GM12892 (cell line): ENCODE measurements around the gene ZDHHC7.

Experiments
- POLR2A ChIP-seq: IDR thresholded peaks from 2 replicates; pipeline ENCODE4 v1.6.1; 2011; ENCODE audit warnings: low read depth, low read length, control low read depth
- TAF1 ChIP-seq: IDR thresholded peaks from 2 replicates; pipeline ENCODE4 v1.6.1; 2011; ENCODE audit warnings: low read depth, mild to moderate bottlenecking, control low read depth, low read length, borderline replicate concordance

GRCh38 chr16:85049706-85050305 is 38.5 kb upstream of the ZDHHC7 start:
- no peak for TF ChIP-seq POLR2A
- no peak for TF ChIP-seq TAF1
